ENCODE measurements around the gene NTM.
"Not testable (repeated sequence)": the region's sequence is repeated elsewhere in the genome, so short reads cannot be mapped to it uniquely, and the experiment has no call there.

The NTM gene

GRCh38 chr11:132337819-132338416, 967.5 kb downstream of the NTM start:
- in situ Hi-C loops (cut with HindIII; ENCODE audit: low sequenced_read_pairs), result no loop called here

- in situ Hi-C loops (cut with HindIII; ENCODE audit: low sequenced_read_pairs), result no loop called here
These were observed 972.0 kb downstream of the NTM start for GRCh38 chr11:132342408-132342807.

- in situ Hi-C loops (cut with HindIII; ENCODE audit: low sequenced_read_pairs), result no loop called here
These were observed 973.2 kb downstream of the NTM start for GRCh38 chr11:132343445-132344175.

- in situ Hi-C loops (cut with HindIII; ENCODE audit: low sequenced_read_pairs), result no loop called here
These were observed 976.2 kb downstream of the NTM start for GRCh38 chr11:132346558-132347148.

GRCh38 chr11:132347156-132348090, 977.0 kb downstream of the NTM start:
- in situ Hi-C loops (cut with HindIII; ENCODE audit: low sequenced_read_pairs), result no loop called here

- in situ Hi-C loops (cut with HindIII; ENCODE audit: low sequenced_read_pairs), result no loop called here
These were observed 979.7 kb downstream of the NTM start for GRCh38 chr11:132349811-132350733.

- in situ Hi-C loops (cut with HindIII; ENCODE audit: low sequenced_read_pairs), result no loop called here
These were observed 980.6 kb downstream of the NTM start for GRCh38 chr11:132351050-132351449.

- in situ Hi-C loops (cut with HindIII; ENCODE audit: low sequenced_read_pairs), result no loop called here
These were observed 982.1 kb downstream of the NTM start for GRCh38 chr11:132352497-132352896.

- in situ Hi-C loops (cut with HindIII; ENCODE audit: low sequenced_read_pairs), result no loop called here
These were observed 982.8 kb downstream of the NTM start for GRCh38 chr11:132353255-132353654.

GRCh38 chr11:132357811-132358572, 987.6 kb downstream of the NTM start:
- in situ Hi-C loops (cut with HindIII; ENCODE audit: low sequenced_read_pairs), result no loop called here

GRCh38 chr11:132358573-132358953, 988.1 kb downstream of the NTM start:
- in situ Hi-C loops (cut with HindIII; ENCODE audit: low sequenced_read_pairs), result no loop called here

- in situ Hi-C loops (cut with HindIII; ENCODE audit: low sequenced_read_pairs), result no loop called here
These were observed 990.7 kb downstream of the NTM start for GRCh38 chr11:132361011-132361550.

- in situ Hi-C loops (cut with HindIII; ENCODE audit: low sequenced_read_pairs), result no loop called here
These were observed 995.2 kb downstream of the NTM start for GRCh38 chr11:132365650-132366049.

GRCh38 chr11:132367293-132367692, 996.9 kb downstream of the NTM start:
- in situ Hi-C loops (cut with HindIII; ENCODE audit: low sequenced_read_pairs), result no loop called here

GRCh38 chr11:132370114-132370513, 999.7 kb downstream of the NTM start:
- in situ Hi-C loops (cut with HindIII; ENCODE audit: low sequenced_read_pairs), result not testable (repeated sequence)

GRCh38 chr11:132373405-132374143, 1003.2 kb downstream of the NTM start:
- in situ Hi-C loops (cut with HindIII; ENCODE audit: low sequenced_read_pairs), result no loop called here

- in situ Hi-C loops (cut with HindIII; ENCODE audit: low sequenced_read_pairs), result no loop called here
These were observed 1009.1 kb downstream of the NTM start for GRCh38 chr11:132379540-132379939.
